DMS53 (cell line): ENCODE data around the gene PI4K2A.
"Not testable (repeated sequence)": the region's sequence is repeated elsewhere in the genome, so short reads cannot be mapped to it uniquely, and the experiment has no call there.

Experiments used
- DNase-seq: peaks from one replicate; lab custom pipeline; 2025; lab: John Stamatoyannopoulos, UW

The PI4K2A gene

DNA sequence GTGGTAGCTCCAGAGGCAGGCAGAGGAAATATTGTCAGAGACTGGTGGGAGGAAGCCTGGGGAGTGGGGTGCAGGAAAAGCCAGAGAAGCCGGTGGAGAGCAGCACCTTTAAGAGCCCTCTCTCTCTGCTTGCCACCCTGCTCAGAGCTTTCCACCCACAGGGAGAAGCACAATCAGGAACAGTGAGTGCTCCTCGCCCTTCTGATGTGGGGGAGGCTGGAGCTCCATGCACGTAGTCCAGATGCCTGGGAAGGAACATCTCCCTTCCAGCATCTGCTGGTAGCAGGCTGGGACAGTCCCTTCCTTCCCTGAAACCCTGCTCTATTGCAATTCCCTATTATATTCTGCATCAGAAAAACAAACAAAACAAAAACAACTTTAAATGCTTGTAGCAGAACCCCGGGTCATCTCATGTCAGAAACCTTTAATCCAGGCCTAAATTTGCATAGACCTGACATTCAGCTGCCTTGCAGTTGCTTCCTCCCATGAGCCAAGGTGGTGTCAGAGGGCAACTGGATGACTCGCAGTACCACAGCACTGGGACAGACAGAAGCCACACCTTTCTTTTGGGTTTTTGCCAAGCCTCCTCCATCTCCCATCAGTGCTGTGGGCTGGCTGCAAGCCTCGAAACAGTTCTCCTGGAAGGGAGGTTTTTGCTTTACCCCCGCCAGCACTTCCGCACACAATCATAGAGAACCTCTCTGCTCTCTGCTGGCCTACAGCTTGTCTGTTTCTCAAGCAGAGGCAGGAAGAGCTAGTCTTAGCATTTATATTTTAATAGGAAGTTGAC is 33.5 kb downstream of the PI4K2A start:
- peak; percentile 52 for DNase-seq

GRCh38 chr10:97675222-97675621 is 34.8 kb downstream of the PI4K2A start:
- no peak for DNase-seq

GRCh38 chr10:97676770-97677581 is 36.5 kb downstream of the PI4K2A start:
- peak; percentile 90 for DNase-seq

DNA sequence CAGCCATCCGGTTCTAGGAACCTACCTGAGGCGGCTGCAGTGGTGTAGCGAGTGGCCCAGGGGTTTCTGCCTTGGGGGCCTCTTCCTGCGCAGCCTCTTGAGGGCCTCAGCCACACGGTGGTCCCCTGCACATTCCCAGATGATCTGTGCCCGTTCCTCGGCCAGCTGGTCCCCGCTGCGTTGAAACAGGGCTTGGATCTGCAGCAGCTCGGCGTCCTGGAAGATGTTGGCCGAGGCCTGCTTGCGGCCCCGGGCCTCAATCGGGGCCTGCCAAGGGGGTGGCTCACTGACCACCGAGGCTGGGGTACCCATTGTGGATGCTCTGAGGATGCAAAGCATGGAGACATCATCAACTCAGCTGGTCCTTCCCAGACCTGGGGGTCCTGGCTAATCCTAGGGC is 39.1 kb downstream of the PI4K2A start:
- DNase-seq, result no peak

GRCh38 chr10:97682042-97682441 is 41.6 kb downstream of the PI4K2A start:
- no peak for DNase-seq

DNA sequence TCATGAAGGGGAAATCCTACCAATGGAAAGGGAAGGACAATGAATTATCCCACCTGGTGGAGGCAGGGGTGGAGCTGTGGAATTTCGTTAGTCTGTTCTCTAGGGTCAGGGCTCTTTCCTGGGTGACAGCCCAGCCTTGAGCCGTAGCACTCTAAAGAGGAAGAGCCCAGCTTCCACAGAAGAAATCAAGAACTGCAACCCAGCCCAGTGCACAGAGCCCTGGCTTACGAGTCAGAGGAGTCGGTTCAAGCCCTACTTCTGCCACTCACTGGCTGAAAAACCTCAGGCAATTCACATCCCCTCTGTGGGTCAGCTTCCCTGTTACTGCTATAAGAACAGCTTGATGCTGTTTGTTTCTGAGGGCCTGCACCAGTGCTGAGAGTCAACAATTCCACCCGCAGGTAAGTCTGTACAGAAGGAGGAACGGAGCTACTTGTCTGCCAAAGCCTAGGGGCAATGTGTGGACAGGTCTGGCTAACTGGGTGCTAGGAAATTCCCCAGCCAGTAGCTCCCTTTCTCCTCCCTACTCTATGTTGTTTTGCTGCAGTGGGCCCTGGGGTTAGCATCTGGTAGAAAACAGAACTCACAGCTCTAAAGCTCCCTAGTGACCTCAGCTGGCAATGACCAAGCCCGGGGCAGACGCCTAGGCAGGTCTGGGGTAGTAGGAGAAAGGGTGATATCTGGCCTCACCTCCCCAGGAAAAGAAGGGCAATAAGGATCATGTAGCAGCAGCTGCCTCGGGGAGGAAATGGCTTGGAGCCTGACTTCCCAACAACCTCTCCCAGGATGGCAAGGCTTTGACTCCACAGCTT is 43.3 kb downstream of the PI4K2A start:
- no peak for DNase-seq

DNA sequence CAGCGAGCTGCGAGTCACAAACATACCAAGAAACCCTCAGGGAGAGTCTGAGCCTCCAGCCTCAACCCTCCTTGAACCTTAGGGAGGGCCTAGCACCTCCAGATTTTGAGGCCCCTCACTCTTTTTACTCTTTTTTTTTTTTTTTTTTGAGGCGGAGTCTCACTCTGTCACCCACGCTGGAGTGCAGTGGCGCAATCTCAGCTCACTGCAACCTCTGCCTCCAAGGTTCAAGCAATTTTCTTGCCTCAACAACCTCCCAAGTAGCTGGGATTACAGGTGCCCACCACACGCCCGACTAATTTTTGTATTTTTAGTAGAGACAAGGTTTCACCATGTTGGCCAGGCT is 43.9 kb downstream of the PI4K2A start:
- DNase-seq, result not testable (repeated sequence)

GRCh38 chr10:97684866-97685394 is 44.5 kb downstream of the PI4K2A start:
- no peak for DNase-seq

GRCh38 chr10:97685395-97685958 is 45.0 kb downstream of the PI4K2A start:
- peak; percentile 57 for DNase-seq

GRCh38 chr10:97686301-97686961 is 46.0 kb downstream of the PI4K2A start:
- DNase-seq, result no peak

GRCh38 chr10:97686962-97687784 is 46.7 kb downstream of the PI4K2A start, which contains the start of gene AVPI1:
Gene AVPI1, minus strand, starts transcription at chr10:97687241. Its CDS starts 7,336 bp downstream, at chr10:97679905.
- peak; percentile 100 for DNase-seq

GRCh38 chr10:97687785-97688781 is 47.6 kb downstream of the PI4K2A start:
- peak; percentile 61 for DNase-seq

- no peak for DNase-seq
Measured at GRCh38 chr10:97689559-97690020, 49.1 kb downstream of the PI4K2A start.

DNA sequence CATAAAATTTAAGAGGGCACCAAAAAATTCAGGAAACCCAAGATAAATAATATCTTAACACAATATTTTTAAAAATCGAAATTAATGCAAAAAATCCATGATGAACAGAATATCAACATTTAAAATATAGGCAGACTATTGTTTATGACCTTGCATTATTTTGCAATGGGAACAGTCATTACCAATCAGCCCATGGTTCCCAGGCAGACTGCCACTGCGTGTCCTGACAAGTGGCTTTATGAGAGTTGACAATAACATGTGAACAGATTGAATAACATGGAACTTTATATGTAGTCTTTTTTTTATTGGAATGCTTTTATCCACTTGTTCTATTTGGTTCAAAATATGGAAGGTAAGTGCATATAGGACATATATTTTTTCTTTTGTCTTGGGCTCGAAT is 49.7 kb downstream of the PI4K2A start:
- no peak for DNase-seq

GRCh38 chr10:97698072-97698655 is 57.7 kb downstream of the PI4K2A start:
- DNase-seq, result not testable (repeated sequence)

DNA sequence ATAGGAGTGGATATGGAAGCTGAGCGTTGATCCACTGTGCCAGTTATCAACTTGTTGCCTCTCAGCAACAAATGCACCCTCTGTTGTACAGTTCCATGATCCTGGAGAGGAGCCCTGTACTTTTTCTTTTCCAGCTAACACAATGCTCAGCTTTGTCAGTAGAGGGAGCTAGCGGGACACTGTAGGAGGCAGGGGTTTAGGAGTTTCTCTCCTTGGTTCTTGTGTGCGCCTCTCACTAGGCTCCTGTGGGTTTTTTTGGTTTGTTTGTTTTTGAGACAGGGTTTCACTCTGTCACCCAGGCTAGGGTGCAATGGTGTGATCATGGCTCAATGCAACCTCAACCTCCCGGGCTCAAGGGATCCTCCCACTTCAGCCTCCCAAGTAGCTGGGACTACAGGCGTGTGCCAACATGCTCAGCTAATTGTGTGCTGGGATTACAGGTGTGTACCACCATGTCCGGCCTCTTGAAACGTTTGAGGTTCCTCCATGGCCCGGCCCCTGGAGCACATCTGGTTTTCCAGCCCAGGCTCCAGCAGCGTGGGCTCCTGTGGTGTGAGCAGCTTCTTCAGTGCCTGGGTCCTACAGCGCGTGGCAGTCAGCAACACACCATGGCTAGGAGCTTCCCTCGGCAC is 61.1 kb downstream of the PI4K2A start:
- peak; percentile 92 for DNase-seq

GRCh38 chr10:97703398-97704067 is 63.1 kb downstream of the PI4K2A start:
- no peak for DNase-seq
